NCI-H460 (cell line): Measurements from ENCODE around the gene TRIM22. TPM values are rescaled to one million over a fixed set of nuclear protein-coding genes. Genes with fewer than 3 reads are reported as not detected.
"Not testable (repeated sequence)": the region's sequence is repeated elsewhere in the genome, so short reads cannot be mapped to it uniquely, and the experiment has no call there.

Source experiments
- DNase-seq: peaks from one replicate; pipeline ENCODE4 v3.0.0-alpha.2; 2016; ENCODE audit warnings: low read depth; ENCODE audit errors: extremely low read depth
- total RNA-seq: library from RNA; depleted of rRNA; stranded (reverse); fragments of >200 nt; shearing (Covaris generic); gene quantifications from 2 replicates; pipeline ENCODE4 v1.2.3, GENCODE V29; 2014

The TRIM22 gene
- total RNA-seq, 1 experiment from 2014 or later = 1.4 TPM

DNA sequence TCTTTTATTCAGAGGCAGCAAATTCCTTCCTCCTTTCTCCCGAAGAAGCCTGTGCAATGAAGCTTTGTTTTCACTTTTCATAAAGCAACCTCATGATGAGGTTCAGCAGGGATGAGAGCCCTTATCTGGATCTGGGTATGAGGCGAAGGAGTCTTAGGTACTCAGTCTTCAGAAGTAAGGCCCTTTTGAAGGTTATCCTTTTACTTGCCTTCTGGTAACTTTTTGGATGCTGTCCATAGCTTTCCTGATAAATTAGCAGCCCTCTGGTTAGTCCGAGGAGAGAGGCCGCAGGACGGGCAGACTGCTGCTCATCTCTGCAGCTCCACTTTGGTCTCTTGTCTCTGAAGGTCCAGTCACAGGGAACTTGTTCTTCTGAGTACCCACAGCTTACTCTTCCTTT lies 1.1 kb downstream of the TRIM22 start:
- DNase-seq = no peak

DNA sequence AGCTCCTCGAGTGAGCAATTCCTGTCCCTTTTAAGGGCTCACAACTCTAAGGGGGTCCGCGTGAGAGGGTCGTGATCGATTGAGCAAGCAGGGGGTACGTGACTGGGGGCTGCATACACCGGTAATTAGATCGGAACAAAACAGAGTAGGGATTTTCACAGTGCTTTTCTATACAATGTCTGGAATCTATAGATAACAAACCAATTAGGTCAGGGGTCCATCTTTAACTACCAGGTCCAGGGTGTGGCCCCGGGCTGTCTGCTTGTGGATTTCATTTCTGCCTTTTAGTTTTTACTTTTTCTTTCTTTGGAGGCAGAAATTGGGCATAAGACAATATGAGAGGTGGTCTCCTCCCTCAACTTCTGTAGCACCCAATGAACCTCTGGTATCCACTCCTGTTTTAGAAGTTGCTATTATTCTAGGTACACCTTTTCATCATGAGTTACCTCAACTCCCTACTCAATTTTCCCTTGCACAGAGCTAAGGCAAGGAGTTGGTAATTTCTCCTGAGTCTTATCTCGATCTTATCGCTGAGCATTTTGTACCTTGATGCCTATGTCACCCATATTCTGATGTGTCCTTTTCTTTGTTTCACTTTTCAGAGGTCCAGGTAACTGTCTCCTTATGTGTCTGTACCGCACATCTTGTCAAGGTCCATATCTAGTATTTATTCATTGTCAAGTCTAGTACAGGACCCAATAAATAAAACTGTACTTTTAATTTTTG lies 1.8 kb downstream of the TRIM22 start:
- not testable (repeated sequence) for DNase-seq

DNA sequence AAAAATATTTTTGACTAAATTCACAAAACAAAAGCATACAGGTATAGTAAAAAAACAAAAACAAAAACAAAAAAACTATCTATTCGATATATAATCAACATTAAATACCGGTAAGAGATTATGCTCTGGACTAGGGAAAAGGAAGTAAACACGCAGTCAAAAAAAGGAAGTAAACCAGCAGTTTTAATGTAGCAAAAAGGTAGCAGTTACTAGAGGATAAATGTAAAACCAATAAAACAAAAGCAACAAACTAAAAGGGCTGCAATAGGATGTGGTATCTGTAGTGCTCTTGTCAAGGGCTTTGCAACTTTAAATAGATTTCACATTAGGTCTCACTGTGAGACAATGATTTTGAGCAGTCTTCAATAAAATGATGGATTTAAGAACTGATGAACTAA lies 2.4 kb downstream of the TRIM22 start:
- DNase-seq = no peak

DNA sequence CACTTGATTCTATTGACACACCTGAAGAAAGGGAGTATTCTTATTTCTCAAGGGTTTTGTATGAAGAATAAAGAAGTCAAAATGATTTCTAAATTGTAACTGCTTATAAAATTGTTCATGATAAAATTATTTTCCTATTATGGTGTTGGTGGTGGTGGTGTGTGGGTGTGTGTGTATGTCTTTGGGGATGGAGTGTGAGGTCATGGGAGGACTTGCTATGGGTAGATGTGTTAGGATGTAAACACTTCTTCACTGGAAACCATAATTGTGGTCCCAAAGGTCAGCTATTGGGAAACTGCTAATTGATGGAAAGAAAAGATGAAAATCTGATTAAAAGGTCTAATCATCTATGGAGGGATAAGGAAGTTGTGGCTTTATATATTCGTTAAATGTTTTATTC lies 5.1 kb downstream of the TRIM22 start:
- no peak for DNase-seq

DNA sequence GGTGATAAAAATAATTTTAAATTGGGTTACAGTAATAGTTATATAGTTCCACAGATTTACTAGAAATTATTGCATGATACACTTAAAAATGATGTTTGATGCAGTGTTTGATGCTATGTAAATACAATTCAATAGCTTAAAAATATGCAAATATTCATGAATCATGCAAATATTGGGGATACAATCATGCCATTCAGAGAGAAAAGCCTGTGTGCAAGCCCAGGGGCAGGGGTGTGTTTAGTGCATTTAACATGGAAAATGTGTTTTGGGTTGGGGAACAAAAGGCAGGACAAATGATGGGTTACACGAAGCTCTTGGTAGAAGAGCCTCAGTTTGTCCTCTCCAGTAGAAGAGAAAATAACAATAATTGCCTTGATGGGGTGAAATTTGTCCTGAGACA lies 6.0 kb downstream of the TRIM22 start:
- DNase-seq = no peak

DNA sequence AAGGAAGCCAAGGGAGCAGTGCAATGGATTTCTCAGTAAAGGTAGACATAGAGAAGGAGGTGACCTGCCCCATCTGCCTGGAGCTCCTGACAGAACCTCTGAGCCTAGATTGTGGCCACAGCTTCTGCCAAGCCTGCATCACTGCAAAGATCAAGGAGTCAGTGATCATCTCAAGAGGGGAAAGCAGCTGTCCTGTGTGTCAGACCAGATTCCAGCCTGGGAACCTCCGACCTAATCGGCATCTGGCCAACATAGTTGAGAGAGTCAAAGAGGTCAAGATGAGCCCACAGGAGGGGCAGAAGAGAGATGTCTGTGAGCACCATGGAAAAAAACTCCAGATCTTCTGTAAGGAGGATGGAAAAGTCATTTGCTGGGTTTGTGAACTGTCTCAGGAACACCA lies 6.6 kb downstream of the TRIM22 start:
- DNase-seq = no peak

DNA sequence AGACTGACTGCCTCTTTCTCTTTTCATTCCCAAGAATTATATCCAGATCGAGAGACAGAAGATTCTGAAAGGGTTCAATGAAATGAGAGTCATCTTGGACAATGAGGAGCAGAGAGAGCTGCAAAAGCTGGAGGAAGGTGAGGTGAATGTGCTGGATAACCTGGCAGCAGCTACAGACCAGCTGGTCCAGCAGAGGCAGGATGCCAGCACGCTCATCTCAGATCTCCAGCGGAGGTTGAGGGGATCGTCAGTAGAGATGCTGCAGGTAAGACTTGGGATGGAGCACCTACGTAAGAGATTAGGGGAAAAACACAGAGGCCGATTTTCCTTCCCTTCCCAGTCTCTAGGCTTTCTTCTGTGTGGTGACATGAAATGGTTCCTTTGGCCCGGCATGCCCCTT lies 8.7 kb downstream of the TRIM22 start:
- DNase-seq = no peak

DNA sequence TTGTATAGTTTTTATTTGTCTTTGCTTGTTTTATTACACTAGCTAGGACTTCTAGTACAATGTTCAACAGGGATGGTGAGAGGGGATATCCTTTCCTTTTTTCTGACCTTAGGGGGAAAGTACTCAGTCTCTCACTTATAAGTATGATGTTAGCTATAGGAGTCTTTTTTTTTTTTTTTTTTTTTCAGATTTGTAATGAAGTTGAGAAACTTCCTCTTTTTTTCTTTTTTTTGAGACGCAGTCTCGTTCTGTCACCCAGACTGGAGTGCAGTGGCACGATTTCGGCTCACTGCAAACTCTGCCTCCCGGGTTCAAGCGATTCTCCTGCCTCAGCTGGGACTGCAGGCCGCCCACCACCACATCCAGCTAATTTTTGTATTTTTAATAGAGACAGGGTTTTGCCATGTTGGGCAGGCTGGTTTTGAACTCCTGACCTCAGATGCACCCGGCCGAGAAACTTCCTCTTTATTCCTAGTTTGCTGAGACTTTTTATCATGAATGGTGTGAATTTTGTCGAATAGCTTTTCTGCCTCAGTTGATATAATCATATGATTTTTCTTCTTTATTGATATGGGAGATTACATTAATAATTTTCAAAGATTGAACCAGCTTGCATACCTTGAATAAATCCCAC lies 10.9 kb downstream of the TRIM22 start:
- no peak for DNase-seq

DNA sequence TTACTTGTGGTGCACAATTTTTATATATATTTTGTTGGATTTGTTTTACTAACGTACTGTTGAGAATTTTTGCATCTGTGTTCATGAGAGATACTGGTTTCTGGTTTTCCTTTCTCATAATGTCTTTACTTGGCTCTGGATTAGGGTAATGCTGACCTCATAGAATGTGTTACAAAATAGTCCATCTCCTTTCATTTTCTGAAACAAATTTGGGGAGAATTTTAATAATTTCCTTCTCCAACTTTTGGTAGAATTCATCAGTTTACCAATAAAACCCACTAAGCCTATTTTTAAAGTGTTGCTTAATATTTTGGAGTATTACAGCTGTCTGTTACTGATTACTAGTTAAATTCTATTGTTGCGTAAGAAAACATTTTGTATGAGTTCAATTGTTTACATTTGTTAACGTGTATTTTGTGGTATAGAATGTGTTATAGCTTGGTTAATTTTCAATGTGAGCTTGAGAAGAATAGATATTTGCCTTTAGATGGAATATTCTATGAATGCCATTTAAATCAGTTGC lies 11.5 kb downstream of the TRIM22 start:
- DNase-seq = no peak

DNA sequence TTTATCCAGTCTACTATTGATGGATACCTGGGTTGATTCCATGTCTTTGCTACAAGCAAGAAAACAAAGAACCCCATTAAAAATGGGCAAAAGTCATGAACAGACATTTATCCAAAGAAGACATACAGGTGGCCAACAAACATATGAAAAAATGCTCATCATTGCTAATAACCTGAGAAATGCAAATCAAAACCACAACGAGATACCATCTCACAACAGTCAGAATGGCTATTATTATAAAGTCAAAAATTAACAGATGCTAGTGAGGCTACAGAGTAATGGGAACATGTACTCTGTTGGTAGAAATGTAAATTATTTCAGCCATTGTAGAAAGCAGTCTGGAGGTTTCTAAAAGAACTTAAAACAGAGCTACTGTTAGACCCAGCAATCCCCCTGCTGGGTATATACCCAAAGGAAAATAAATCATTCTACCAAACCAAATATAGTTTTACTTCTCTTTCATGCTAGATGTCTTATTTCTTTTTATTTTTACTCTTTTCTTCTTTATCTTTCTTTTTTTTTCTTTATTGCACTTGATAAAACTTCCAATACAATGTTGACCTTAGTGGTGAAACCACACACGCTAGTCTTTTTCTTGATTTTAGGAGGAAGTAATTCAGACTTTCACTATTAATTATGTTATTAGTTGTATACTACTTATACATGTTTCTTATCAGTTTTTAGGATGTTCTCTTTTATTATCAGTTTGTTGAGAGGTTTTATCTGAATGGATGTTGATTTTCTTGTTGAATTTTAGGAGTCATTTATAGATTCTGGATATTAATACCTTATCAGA lies 14.3 kb downstream of the TRIM22 start:
- DNase-seq = no peak

DNA sequence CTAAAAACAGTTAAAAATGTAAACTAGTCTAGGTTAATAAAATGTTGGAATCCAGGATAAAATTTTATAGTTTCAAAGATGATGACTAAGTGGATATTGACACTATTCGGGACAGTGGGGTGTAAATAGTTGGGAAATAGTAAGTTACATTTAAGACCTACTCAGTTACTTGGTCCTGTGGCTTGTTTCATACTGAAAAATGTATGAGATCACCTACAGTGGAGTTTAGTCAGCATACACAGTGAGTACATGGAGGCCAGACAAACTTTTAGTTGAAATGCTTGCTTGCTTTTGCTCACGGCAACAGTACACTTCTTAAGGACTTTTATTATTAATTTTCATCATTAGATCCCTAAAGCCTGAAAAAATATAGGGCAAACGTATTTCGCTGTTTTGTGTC lies 16.1 kb downstream of the TRIM22 start:
- DNase-seq = no peak

DNA sequence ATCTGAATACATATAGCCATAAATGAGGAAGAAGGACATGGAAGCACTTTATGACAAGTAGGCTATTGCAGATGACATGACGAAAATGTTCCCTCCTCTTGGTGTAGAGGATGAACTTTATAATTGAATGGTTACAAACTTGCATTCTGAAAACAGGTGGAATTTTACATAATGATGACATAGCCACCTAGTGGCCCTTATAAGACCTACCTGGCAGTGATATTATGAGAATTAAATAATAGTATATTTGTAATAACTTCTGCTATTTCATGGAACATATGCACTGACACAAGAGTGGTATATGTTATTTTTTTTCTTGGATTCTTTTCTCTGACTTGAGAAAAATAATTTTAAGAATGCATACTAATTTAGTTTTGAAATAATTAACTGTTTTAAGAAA lies 22.9 kb downstream of the TRIM22 start:
- DNase-seq = no peak

DNA sequence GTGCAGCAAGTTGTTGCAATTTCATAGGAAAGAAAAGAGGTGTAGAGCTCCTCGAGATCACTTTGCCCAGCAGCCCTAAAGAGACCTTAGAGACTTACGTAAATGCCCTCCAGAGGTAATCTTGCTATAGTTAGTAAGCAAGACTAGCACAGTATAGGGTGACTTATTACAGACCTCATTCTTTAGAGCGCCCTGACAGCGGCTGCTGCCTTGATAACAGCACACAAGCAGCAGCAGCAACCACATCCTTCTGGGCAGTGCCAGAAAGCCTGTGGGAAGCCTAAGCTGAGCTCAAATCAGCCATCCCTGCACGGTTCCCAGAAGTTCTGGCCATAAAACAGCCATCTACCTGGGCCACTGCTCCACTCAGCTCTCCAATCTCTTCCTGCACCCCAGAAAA lies 24.1 kb downstream of the TRIM22 start:
- no peak for DNase-seq

DNA sequence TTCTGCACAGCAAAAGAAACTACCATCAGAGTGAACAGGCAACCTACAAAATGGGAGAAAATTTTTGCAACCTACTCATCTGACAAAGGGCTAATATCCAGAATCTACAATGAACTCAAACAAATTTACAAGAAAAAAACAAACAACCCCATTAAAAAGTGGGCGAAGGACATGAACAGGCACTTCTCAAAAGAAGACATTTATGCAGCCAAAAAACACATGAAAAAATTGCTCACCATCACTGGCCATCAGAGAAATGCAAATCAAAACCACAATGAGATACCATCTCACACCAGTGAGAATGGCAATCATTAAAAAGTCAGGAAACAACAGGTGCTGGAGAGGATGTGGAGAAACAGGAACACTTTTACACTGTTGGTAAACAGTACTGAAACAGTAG lies 26.9 kb downstream of the TRIM22 start:
- not testable (repeated sequence) for DNase-seq

DNA sequence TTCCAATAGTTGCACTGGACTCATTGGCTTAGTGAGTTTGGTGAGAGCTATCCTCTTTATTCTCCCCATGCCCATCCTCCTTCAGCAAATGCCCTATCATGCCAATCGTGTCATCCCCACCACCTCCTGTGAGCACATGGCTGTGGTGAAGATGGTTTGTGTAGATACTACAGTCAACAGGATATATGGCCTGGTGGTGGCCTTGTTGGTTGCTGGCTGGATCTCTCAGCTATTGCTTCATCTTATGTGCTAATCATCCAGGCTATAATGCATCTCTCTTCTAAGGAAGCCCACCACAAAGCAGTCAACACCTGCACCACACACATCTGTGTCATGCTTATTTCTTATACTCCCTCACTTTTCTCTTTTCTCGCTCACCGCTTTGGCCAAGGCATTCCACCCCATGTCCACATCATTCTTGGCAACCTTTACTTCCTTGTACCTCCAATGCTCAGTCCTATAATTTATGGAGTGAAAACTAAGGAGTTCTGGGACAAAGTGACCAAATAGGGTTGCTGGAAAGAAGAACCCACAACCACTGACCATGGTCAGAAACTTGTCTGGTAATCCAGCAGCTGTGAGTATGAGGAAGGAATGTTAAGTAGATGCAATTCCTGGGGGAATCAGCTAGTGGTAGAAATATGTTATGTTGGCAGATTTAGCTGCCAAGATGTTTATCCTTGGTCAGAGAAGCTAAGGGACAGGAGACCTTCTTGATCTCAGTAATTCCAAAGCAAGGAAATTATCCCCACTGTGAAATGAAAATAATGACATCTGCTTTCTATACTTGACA lies 30.3 kb downstream of the TRIM22 start:
- DNase-seq = no peak

DNA sequence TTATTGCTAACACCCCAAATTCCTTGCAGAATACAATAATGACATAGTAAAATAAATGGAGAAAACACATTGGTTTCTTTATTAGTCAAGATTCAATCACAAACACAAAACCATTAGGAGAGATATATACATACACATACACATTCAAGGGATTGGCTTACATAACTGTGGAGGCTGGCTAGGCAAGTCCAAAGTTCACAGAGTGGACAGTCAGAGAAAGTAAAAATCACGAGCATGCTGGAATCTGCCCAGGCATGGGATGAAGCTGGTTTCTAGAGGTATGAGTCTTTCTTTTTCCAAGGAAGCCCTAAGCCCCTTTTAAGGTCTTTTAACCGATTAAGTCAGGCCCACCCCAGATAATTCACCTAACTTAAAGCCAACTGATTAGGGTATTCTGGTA lies 33.0 kb downstream of the TRIM22 start:
- no peak for DNase-seq

DNA sequence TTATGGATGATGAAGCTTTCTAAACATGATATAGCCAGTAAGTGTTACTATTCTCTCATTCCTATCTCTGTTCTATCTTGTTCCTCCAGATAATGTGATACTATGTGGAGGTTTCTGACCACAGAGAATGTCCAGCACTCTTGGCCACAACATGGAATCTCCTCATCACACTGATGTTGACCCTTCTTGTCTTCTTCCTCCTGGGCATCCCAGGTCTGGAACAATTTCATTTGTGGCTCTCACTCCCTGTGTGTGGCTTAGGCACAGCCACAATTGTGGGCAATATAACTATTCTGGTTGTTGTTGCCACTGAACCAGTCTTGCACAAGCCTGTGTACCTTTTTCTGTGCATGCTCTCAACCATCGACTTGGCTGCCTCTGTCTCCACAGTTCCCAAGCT lies 36.8 kb downstream of the TRIM22 start:
- DNase-seq = no peak

DNA sequence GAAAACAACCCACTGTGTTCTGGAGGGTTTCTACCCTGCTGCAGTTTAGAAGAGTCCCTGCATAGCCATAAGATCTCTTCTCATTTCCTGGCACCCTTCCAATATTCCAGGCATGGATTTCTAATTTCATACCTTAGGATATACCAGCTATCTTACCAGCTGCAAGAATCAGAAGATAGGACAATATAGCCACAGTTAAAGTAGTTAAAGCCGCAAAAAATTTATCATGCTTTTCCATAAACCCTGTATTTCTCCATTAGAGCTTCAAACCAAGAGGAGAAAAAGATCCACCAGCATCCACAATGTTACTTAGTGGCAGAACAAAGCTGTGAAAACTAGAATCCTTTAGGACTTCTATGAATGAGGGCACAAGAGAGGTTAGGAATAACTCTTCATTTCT lies 38.1 kb downstream of the TRIM22 start:
- no peak for DNase-seq

DNA sequence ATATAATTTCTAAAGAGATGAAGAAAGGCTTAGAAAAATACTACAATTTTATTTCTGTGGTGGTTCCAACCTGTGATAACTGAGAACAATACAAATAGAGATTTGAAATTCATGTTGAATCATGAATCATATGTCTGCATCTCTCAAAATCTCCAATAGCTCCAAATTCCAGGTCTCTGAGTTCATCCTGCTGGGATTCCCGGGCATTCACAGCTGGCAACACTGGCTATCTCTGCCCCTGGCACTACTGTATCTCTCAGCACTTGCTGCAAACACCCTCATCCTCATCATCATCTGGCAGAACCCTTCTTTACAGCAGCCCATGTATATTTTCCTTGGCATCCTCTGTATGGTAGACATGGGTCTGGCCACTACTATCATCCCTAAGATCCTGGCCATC lies 46.8 kb downstream of the TRIM22 start, which contains the start of gene OR56B1:
Gene OR56B1 (plus strand): TSS at position 53 of the 400 bp plus-strand sequence. CDS start 69 bp downstream, at position 122.
- DNase-seq = no peak

DNA sequence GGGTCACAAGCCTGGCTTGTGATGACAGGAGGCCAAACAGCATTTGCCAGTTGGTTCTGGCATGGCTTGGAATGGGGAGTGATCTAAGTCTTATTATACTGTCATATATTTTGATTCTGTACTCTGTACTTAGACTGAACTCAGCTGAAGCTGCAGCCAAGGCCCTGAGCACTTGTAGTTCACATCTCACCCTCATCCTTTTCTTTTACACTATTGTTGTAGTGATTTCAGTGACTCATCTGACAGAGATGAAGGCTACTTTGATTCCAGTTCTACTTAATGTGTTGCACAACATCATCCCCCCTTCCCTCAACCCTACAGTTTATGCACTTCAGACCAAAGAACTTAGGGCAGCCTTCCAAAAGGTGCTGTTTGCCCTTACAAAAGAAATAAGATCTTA lies 47.5 kb downstream of the TRIM22 start:
- DNase-seq = no peak
